MM.1S (cell line): ENCODE data around the gene FGF11.

Experiments used
- DNase-seq: peaks from one replicate; pipeline ENCODE4 v3.0.0-alpha.2; 2015
- H2AFZ ChIP-seq: fragments of 300-600 bp; sonication (generic); 2 replicates; pipeline ENCODE4 v1.6.0; 2016; ENCODE audit warnings: antibody characterized with exemption, low read length
- H3F3A ChIP-seq: fragments of 300-600 bp; sonication (generic); 2 replicates; pipeline ENCODE4 v1.6.1; 2016; ENCODE audit warnings: mild to moderate bottlenecking, antibody characterized with exemption, low read length, moderate library complexity, mixed read lengths; ENCODE audit not compliant: insufficient read depth
- H3K27ac ChIP-seq: fragments of 300-600 bp; sonication (generic); 2 replicates; pipeline ENCODE4 v1.5.1; 2016; ENCODE audit warnings: mild to moderate bottlenecking, low read length
- H3K27me3 ChIP-seq: fragments of 300-600 bp; sonication (generic); replicated peaks from 2 replicates; pipeline ENCODE4 v1.6.0; 2016; ENCODE audit warnings: low read length; ENCODE audit not compliant: insufficient read depth
- H3K36me3 ChIP-seq: fragments of 300-600 bp; sonication (generic); replicated peaks from 2 replicates; pipeline ENCODE4 v1.6.1; 2016; ENCODE audit warnings: mild to moderate bottlenecking, low read length, mixed read lengths; ENCODE audit not compliant: insufficient read depth
- H3K4me1 ChIP-seq: fragments of 300-600 bp; sonication (generic); 2 replicates; pipeline ENCODE4 v1.6.1; 2016; ENCODE audit warnings: low read length, mixed read lengths
- H3K4me2 ChIP-seq: fragments of 300-600 bp; sonication (generic); 2 replicates; pipeline ENCODE4 v1.6.0; 2016; ENCODE audit warnings: low read depth, low read length
- H3K4me3 ChIP-seq: fragments of 300-600 bp; sonication (generic); 2 replicates; pipeline ENCODE4 v1.5.1; 2016; ENCODE audit warnings: low read length, mixed read lengths
- H3K79me2 ChIP-seq: fragments of 300-600 bp; sonication (generic); 2 replicates; pipeline ENCODE4 v1.6.1; 2016; ENCODE audit warnings: mixed run types, low read length, mixed read lengths
- H3K9ac ChIP-seq: fragments of 300-600 bp; sonication (generic); 2 replicates; pipeline ENCODE4 v1.6.1; 2016; ENCODE audit warnings: low read length, mixed read lengths
- H3K9me2 ChIP-seq: fragments of 300-600 bp; sonication (generic); replicated peaks from 2 replicates; pipeline ENCODE4 v1.6.1; 2016; ENCODE audit warnings: mild to moderate bottlenecking, low read length, mixed read lengths; ENCODE audit not compliant: insufficient read depth
- H3K9me3 ChIP-seq: fragments of 300-600 bp; sonication (generic); replicated peaks from 2 replicates; pipeline ENCODE4 v1.6.1; 2016; ENCODE audit warnings: mild to moderate bottlenecking, low read length, mixed read lengths; ENCODE audit not compliant: insufficient read depth
- H4K20me1 ChIP-seq: fragments of 300-600 bp; sonication (generic); 2 replicates; pipeline ENCODE4 v1.6.1; 2016; ENCODE audit warnings: mild to moderate bottlenecking, low read length, moderate library complexity, mixed read lengths; ENCODE audit not compliant: insufficient read depth
- EZH2 ChIP-seq: fragments of 300-600 bp; sonication (generic); optimal IDR thresholded peaks from 2 replicates; pipeline ENCODE3; 2017; ENCODE audit warnings: low read depth, mild to moderate bottlenecking, antibody characterized with exemption, low read length, mixed read lengths
- EZH2phosphoT487 ChIP-seq: fragments of 300-600 bp; sonication (generic); IDR thresholded peaks from 2 replicates; pipeline ENCODE4 v1.6.1; 2018; ENCODE audit warnings: antibody characterized with exemption, low read length
- TF ChIP-seq, protein P1 (sequence below): fragments of 300-600 bp; sonication (generic); IDR thresholded peaks from 2 replicates; pipeline ENCODE4 v1.5.1; 2016; ENCODE audit warnings: antibody characterized with exemption, low read length, mixed read lengths

FGF11 gene

DNA sequence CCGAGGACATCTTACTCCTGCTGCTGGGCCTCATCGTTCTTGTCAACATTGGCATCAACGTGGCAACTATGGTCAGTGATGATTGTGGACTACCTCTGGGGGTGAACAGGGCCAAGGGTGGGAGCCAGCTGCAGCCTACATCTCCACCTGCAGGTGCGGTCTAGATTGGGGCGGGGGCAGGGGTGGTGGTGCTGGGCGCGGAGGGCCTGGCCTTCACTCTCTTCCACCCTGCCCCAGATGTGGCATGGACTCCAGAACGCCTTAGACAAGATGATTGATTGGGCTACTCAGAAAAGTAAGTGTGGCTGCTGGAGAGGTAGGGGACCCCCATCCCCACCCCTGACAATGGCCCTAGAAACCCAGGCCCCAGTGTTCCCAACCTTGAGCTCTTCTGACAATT lies 13.6 kb upstream of the FGF11 start:
- no peaks in the 10 kb centered on the region for H3K9me3 ChIP-seq
- no peak overlapping the region for H3K9ac ChIP-seq
- DNase-seq: no peak

DNA sequence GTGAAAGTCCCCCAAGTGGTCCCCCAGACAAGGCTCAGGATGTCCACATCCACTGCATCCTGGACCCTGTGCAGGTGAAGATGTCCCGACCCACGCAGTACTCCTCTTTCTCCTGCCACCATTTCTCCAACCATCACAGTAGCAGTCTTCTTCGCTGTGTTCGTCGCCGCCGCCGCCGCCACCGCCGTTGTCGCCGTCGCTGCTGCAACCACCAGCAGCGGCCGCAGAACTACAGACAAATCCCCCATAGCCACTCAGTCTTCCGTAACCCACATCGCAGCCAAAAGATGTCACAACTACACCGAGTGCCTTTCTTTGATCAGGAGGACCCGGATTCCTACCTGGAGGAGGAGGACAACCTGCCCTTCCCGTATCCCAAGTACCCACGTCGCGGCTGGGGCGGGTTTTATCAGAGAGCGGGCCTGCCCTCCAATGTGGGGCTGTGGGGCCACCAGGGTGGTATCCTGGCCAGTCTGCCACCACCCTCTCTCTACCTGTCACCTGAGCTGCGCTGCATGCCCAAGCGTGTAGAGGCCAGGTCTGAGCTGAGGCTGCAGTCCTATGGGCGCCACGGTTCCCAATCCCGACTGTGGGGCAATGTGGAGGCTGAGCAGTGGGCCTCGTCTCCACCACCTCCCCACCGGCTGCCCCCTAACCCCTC lies 13.0 kb upstream of the FGF11 start:
- Histone ChIP-seq H3K4me3 (no peak overlapping the region), H2AFZ (no peak overlapping the region), H3K27ac (no peak overlapping the region), H3K36me3 (no peaks in the 10 kb centered on the region), H3K79me2 (no peaks in the 10 kb centered on the region), H3K27me3 (peaks cover 62% of the 10 kb centered on the region), H3K9ac (no peak overlapping the region), H3K9me3 (no peaks in the 10 kb centered on the region), H3K4me1 (no peaks in the 10 kb centered on the region), H3K9me2 (no peaks in the 10 kb centered on the region), H3F3A (no peaks in the 10 kb centered on the region), H4K20me1 (no peaks in the 10 kb centered on the region), H3K4me2 (no peak overlapping the region)
- no peak for DNase-seq
- TF ChIP-seq EZH2phosphoT487 (no peak), EZH2 (no peak)
- TF ChIP-seq, protein P1, sequence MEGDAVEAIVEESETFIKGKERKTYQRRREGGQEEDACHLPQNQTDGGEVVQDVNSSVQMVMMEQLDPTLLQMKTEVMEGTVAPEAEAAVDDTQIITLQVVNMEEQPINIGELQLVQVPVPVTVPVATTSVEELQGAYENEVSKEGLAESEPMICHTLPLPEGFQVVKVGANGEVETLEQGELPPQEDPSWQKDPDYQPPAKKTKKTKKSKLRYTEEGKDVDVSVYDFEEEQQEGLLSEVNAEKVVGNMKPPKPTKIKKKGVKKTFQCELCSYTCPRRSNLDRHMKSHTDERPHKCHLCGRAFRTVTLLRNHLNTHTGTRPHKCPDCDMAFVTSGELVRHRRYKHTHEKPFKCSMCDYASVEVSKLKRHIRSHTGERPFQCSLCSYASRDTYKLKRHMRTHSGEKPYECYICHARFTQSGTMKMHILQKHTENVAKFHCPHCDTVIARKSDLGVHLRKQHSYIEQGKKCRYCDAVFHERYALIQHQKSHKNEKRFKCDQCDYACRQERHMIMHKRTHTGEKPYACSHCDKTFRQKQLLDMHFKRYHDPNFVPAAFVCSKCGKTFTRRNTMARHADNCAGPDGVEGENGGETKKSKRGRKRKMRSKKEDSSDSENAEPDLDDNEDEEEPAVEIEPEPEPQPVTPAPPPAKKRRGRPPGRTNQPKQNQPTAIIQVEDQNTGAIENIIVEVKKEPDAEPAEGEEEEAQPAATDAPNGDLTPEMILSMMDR: no peak

More for the DNA sequence above, 13.6 kb upstream of the FGF11 start:
- H3F3A ChIP-seq: no peaks in the 10 kb centered on the region
- no peaks in the 10 kb centered on the region for H3K9me2 ChIP-seq
- no peaks in the 10 kb centered on the region for H3K36me3 ChIP-seq
- no peak overlapping the region for H3K4me3 ChIP-seq
- H3K27me3 ChIP-seq: peaks cover 58% of the 10 kb centered on the region
- TF ChIP-seq EZH2 (no peak), EZH2phosphoT487 (no peak)
- TF ChIP-seq, protein P1: no peak
- no peaks in the 10 kb centered on the region for H3K79me2 ChIP-seq
- no peaks in the 10 kb centered on the region for H4K20me1 ChIP-seq
- H2AFZ ChIP-seq: no peak overlapping the region
- H3K4me2 ChIP-seq: no peak overlapping the region
- no peaks in the 10 kb centered on the region for H3K4me1 ChIP-seq
- H3K27ac ChIP-seq: no peak overlapping the region

DNA sequence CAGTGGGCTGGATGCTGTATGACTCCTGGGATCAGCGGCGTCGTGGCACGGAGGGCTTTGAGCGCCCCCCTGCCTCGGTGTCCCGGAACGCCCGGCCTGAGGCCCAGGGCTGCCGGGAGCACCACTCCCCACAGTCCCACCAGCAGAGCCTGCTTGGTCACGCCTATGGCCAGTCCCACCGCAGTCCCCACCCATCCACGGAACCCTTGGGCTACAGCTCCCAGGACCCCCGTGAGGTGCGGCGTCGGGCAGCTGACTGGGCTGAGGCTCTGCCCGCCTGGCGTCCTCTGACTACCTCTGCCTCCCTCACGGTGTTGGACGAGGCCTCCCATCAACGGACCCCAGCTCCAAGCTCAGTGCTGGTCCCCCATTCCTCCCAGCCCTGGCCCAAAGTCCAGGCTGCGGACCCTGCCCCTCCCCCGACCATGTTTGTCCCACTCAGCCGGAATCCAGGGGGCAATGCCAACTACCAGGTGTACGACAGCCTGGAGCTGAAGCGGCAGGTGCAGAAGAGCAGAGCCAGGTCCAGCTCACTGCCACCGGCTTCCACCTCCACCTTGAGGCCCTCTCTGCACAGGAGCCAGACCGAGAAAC lies 12.3 kb upstream of the FGF11 start:
- TF ChIP-seq EZH2: no peak
- Histone ChIP-seq H3K4me2 (no peak overlapping the region), H4K20me1 (no peaks in the 10 kb centered on the region), H3K36me3 (no peaks in the 10 kb centered on the region), H3F3A (no peaks in the 10 kb centered on the region), H2AFZ (no peak overlapping the region), H3K79me2 (no peaks in the 10 kb centered on the region), H3K9ac (no peak overlapping the region), H3K27me3 (peaks cover 62% of the 10 kb centered on the region), H3K4me1 (no peaks in the 10 kb centered on the region), H3K27ac (no peak overlapping the region), H3K9me3 (no peaks in the 10 kb centered on the region), H3K4me3 (no peak overlapping the region), H3K9me2 (no peaks in the 10 kb centered on the region)
- no peak for DNase-seq

DNA sequence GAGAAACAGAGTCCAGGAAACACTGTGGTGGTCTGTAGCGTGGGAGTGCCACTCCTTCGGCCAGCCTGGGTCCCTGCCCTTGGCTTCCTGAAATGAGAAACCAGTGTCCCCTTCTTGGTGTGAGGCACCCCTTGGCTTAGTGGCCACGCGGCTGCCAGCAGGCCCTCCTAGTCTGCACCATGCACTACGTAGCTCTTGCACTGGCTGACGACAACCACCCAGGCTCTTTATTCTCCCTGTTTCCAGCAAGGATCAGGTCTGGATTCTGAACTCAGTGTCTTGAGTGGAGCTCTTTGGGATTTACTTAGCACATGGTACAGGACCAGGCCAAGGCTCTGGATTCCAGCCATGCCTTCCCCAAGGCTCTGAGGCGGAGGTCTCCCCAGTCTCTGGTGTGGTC lies 11.8 kb upstream of the FGF11 start:
- Histone ChIP-seq H3K36me3 (no peaks in the 10 kb centered on the region), H3K4me1 (no peaks in the 10 kb centered on the region), H3F3A (no peaks in the 10 kb centered on the region), H4K20me1 (no peaks in the 10 kb centered on the region), H3K27ac (no peak overlapping the region), H3K9ac (no peak overlapping the region), H3K4me2 (no peak overlapping the region), H3K27me3 (peaks cover 64% of the 10 kb centered on the region), H2AFZ (no peak overlapping the region), H3K4me3 (no peak overlapping the region), H3K9me2 (no peaks in the 10 kb centered on the region), H3K79me2 (no peaks in the 10 kb centered on the region), H3K9me3 (no peaks in the 10 kb centered on the region)
- TF ChIP-seq EZH2phosphoT487 (no peak), EZH2 (no peak)
- TF ChIP-seq, protein P1: no peak
- DNase-seq: no peak
